Activated T-helper 1 cell treated with anti-CD3 and anti-CD28 coated beads, Interleukin-2, amount 50 U/mL, for 16 hours (primary cell): Measurements from ENCODE around the gene SETBP1.

ENCODE experiments used
- DNase-seq, 2 donors: peaks; one replicate each; pipeline ENCODE4 v3.0.0-alpha.2; 2020; ENCODE audit warnings: low read depth in 1 of 2, low spot score in 1 of 2

Gene SETBP1

DNA sequence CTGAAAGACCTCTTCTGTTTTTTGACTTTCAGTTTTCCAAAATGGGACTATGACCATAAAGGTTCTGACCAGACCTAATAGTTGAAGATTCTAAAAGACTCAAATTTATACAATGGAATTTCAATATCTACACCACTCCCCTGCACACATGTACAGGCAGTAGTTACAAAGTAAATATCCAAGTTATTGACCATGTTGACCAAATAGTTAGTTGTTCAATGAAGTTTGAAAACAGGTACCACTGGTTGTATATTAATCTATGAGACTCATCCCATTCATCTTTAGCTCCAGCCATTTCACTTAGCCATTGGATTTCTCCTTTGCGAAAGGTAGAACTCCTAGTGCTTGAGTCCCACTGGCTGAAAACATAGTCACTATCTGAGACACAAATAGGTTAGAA is 277.4 kb downstream of the SETBP1 start:
- no peak for DNase-seq

DNA sequence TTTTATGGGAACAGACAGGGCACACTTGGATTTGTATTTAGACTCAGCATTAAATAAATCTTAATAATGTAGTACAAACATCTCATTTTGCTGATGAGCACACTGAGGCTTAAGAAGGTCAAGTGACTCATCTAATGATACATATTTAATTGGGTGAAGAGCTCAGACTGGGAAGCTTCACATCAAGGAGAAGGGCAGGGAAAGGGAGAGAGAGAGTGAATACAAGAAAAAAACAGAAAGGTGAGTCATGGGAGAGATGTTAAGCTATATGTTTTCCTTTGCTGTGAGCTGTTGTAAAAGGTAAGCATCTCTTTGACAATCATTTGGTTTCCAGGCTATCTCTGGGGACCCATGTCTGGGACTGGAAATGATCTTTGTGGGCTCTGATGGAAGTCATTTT is 277.8 kb downstream of the SETBP1 start:
- DNase-seq, result no peak

DNA sequence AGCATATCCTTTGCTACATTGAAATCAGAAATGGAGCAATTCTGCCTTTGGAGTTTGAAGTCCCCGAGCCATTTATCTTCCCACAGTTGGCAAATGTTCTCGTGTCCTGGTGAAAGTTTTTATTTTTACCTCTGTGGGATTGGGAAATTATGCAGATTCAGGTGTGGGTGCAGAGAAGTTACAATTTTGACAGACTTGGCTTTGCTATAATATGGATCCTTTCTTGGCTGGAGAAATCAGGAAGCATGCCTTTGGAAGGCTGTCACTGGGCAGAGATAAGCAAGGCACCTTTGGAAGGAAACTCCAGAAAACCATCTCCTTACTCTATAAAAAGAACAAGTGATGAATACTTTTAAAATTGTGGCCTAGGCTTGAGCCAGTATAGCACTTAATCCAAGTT is 278.3 kb downstream of the SETBP1 start:
- no peak for DNase-seq

DNA sequence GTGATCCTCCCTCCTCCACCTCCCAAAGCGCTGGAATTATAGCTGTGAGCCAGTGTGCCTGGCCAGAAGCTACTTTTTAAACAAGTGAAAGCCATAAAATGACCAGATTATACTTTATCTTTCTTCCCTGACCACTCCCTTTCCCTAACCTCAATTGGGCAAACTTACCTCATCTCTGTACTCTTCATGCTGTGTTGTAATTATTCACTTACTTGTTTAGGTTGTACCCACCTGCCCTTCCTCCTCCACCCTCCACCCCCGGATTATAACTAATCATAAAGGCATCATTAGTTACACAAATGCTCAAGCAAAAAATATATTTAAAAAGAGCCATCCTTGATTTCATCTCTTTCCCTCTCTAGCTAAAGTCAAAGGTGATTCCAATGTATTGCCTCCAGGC is 279.9 kb downstream of the SETBP1 start:
- no peak for DNase-seq

DNA sequence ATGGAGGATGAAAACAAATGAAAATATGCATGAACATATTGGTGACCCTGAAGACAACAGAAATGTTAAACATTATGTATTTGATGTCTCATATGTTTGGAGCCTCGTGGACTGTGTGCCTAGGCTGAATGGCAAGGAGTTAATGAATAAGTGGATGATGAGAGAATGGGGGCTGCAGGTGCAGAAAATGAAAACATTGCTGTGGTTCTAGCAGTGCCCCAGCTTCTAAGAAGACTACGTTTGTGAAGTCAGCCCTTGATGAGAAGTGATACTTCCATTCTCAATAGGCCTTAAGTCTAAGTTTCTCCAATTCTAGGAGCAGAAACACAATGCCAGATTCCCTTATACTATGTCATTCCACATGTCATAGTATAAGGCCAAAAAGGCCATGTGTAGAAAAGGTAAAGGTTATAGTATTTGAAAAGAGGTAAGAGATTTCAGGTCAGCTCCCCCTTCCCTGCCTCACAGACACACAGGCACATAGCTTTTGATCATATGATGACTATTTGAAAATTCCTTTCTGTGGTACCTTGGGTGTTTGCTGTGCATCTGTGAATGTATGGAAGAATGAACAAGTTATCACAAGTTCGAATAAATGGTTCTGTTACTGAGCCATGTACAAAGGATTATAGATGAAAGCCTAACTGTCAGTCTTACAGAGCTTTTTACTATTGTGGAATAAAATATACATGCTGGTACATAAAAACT is 280.8 kb downstream of the SETBP1 start:
- DNase-seq, result no peak

DNA sequence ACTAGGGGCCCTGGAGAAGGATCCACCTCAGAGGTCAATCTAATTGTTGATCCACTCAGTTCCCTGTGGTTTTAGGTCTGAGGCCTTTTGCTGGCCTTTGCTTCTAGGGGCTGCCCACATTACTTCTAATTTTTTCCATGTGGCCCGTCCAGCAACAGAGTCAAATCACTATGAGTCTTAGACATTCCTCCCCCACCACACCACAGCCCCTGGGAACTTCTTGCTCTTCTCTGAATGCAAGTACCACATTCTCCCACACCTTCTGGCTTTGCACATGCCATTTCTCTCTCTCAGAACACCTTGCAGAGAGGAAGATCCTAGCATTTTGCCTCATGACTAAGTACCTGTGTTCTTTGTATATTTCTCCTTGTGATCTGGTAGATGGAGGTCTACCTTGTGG is 286.9 kb downstream of the SETBP1 start:
- no peak for DNase-seq

DNA sequence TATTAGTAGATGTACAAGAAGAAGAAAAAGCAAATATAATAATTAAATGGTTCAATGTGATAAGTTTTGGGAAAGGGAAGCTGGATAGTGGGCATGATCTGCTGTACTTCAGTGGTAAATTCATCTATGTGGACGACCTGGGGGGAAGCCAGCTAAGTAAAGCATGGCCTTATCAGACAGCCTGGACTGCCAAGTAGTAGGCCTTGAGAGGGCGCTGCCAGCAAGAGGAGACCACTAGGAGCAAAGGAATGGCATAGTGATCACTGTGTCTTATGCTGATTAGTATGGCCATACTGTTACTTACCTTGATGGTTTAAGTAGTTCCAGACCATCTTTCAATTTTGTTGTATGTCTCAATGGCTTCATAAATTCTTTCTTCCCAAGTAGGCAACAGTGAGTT is 287.6 kb downstream of the SETBP1 start:
- no peak for DNase-seq

DNA sequence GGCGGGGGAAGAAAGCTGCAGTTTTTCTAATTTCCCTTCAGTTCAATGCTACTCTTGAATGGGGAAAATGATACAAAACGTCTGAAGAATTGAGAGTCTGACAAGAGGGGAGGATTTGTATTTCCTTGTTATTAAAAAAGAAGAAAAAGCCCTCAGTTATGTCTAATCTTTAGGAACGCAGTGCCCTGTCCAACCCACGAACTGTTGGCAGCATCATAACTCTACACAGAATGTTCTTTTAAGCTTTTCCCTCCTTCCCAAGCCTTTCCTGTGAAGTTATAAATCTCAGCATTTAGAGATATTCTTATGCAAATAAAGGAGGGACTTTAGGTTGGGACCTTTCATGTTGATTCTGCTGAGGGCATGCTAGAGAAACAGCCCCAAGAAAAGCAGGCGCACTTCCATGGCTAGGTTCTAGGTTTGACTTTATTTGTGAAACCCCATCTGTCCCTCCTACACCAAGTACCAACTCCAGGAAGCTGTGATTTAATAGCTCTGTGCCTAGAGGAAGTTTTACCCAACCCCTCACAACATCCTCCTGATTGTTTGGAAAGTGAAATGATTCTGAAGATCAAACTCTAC is 288.6 kb downstream of the SETBP1 start:
- DNase-seq, result no peak

DNA sequence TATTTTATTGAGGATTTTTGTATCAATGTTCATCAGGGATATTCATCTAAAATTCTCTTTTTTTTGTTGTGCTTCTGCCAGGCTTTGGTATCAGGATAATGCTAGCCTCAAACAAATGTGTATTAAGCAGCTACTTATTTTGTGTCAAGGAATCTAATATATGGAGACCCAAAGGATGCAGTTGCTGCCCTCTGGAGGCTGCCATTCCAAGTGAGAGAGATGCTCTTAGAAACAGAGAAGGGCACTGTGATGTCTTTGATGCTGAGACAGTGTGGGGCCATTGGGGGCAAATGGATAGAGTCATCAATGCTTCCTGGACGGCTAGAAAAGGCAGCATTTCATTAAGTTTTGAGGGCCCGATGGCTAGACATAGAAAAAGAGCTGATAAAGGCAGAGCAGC is 292.6 kb downstream of the SETBP1 start:
- DNase-seq, result no peak

DNA sequence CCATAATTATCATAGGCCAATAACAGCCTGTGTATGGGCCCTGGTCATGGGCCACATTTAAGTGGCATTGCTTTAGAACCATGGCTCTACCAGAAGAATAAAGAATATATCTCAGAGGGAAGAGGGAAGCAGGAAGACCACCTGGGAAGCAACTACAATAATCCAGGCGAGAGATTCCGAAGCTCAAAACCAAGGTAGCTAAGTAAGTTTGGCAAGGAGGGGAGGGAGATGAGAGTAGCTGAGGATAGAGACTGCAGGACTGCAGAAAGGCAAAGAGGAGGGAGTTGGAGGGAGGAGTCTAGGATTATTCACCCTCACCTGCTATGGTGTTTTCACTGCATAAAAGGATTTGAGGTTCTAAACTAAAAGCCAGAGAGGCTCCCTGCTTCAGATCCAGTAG is 293.5 kb downstream of the SETBP1 start:
- DNase-seq, result no peak

DNA sequence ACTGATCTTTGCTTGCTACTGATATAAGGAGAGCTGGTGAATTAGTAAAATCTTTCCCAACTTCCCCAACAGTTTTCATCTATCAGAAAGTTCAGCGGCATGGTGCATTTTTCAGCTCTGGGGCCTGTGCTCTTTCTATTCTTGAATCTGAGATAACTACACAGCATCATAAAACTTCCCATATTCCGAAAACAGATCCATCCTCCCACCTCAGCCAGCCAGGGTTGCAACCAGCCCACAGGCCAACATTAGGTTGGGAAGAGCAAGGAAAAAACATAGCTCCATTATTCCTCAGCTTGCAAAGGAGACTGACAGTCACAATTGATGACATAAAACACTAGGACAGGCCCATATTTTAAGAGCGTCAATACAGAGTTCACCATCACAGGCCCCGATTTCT is 297.2 kb downstream of the SETBP1 start:
- DNase-seq, result no peak

DNA sequence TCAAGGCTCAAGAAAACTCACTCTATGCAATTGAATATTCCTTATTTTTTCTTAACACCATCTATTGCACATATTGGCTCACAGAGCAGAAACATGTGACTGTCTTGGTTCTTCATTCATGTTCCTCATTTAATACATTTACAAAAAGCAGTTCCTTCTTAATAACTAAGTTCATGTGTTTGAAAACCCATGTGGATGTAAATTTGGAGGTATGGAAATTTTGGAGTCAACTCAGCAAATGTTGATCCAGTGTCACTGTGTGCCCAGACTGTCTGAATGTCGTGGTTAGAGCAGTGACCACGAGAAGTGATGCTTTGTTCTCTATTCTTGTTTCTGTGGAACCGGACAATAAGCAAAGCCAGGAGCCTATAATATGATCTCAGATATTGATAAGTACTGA is 299.1 kb downstream of the SETBP1 start:
- DNase-seq, result no peak

DNA sequence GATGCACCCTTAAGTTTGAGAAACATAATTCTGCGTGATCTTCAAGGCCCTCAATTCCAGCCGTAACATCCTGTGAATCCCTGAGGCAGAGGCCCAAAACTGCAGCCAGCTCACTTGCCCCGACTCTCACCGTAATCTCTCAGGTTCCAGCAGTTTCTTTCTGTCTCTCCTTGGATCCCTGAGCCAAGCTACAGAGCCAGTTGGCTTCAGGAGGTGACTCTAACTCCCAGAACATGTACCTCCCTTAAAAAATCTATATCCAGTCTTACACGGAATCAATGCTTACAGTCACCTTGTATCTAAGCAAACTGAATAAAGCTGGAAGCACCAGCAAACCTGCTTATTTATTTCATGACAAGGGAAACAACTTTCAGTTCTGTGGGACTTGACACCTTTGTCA is 300.4 kb downstream of the SETBP1 start:
- no peak for DNase-seq

DNA sequence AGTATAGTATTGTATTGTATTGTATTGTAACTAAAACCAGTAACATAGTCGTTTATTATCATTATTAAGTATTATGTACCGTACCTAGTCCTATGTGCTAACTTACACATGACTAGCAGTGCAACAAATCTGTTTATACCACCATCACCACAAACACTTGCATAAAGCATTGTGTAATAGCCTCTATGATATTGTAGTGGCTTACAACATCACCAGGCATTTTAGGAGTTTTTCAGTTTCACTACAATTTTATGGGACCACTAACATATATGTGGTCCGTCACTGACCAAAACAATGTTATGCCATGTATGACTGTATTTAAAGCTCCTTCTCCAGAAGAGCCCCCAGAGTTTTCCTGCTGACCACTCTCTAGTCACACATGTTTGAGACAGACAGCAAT is 306.2 kb downstream of the SETBP1 start:
- no peak for DNase-seq

DNA sequence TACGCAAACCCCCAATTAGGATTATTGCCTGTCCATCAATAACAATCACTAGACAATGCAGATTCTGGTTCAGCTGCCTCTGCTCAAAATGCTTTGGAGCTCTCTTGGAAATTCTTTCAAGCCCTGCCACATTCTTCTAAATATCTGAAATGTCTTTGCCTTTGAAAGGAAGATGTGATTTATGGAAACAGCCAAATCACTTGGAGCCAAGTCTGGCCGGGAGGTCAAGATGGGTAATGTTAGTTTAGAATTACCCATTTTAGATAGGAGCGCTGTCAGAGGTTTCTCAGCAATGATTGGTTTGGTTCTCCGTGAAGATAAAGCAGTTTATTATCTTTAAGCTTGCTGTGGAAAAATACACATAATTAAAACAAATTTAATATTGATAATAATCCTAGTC is 306.7 kb downstream of the SETBP1 start:
- no peak for DNase-seq

DNA sequence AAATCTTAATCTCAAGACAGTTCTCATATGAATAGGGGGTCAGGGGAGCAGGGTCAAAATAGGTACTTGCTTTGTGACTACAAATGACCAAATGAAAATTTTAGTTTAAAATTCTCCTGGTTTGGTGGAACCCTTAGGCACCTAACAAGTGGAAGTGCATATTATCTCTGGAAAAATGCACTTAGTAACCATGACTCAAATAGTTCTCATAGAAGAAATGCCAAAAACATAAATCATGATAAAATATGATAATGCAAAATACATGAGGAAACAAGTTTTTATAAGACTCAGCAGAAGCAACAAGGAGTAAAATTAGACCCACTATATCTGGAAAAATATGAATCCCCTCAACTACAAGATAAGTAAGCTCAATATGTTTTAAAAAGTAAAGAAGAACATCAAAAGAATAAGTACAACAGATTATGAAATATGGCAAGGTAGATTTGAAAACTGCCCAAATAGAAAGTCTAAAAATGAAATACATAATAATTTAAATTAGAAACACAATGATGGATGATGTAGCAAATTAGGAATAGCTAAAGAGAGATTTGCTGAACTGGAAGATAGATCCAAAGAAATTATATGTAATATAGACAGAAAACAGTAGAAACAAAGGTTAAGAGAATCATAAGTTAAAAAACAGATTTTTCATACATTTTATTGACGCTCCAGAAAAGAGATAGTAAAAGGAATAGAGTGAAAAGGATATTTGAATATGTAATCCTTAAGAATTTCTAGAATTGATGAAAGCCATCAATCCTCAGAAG is 308.3 kb downstream of the SETBP1 start:
- DNase-seq, result no peak

DNA sequence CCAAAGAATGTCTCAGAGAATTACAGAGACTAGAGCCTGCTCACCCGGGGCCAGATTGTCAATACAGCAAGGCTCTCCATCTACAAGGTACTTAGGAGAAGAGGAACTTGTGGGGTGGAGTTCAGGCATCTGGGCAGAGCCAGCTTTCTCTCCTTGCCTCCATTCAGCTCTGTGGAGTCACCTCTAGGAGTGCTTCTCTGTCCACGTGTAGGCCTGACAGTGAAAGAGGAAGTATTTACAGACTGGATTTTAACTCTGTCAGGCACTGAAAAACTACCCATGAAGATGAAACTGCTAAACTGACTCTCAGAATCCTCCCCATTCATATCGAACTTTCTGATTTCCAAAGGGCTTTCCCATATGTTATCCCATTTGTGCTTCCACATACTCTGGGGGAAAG is 315.6 kb downstream of the SETBP1 start:
- no peak for DNase-seq

DNA sequence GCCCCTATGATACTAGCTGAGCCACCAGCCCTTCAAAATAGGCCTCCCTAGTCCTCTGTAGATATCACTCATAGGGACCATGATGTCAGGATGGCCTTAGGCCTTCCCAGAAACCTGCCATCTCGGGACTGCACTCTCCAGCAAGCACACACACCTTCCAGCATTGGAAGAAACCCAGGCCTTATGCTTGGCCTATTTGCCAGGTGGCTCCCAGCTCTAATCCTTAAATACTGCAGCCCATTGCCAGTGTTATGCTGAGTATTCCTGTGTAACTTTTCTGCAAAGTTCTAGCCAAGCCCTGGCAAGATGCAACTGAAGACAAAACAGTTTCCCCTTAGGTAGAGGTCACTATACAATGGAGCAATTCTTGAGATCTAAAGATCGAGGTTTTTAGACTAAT is 316.5 kb downstream of the SETBP1 start:
- no peak for DNase-seq

DNA sequence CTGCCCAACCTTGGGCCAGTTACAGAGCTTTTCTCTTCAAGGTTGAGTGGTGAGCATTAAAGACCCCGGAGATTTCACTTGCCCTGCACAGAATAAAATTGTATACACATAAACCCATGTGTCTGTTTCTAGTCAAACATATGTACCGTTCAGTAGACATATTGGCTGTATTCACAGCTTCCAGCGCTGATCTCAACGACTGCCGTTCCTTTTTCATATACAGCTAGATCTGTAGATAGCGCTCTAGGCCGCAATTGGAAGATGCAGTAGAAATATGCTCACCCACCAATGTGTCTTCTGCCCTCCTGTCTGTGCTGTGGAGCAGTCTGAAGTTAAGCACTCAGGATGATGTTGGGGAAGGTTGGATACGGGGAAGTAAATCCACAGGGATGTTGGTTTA is 317.7 kb downstream of the SETBP1 start:
- no peak for DNase-seq

DNA sequence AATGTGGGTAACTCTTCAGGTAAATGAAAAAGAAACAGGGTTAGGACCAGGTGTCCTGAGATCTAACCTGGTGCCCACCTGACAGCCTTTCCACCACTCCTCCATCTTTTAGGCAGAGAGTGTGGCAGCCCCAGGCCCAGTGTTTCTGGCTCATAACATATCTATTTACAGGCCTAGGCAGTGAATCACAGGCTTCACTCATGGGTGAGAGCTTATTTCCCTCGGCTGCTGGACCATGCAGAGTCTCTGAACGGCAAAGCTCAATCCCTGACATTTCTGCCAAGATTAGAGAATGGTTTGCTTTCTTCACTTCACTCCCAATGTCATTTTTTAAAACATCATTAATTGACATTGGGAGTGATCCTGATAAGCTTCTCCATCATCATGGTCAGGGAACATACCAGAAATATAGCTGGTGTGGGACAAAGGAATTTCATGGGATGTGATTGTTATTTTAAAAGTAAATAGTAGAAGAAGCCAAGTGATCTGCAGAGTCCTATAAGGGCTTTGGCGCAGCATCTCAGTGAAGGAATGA is 323.9 kb downstream of the SETBP1 start:
- no peak for DNase-seq

DNA sequence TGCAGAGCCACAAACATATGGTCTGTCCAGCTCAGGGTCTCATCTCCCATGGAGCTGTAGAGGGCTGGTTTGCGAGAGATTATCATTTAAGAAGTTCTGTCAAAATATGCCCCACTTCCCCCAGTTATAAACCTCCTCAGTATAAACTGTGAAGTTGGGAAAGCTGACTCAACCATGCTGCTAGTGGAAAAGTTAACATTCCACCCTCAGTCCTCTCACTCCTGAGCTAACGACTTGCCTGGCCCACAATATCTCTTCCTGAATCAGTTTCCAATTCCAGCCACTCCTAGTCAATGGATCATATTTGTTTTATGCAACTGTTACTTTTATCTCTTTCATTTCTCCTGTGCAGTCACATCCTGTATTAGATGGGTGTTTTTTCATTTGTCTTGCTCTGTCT is 326.2 kb downstream of the SETBP1 start:
- DNase-seq, result no peak

DNA sequence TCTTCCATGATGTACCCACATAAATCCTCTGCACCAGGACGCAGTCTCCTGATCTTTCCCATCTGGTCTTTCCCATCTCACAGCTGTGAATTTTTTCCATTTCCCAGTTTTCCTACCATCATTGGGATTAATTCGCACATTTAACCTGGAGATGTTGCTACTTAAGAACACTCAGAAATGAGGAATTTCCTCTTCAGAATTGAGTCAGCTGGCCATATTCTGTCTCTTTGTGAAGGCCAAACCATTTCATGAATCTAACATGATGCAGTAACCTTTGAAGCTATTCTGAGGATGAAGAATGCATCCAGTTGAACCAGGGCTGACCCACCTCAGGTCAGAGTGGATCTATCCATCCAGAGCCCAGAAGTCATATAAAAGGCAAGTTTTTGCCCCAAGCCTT is 326.8 kb downstream of the SETBP1 start:
- DNase-seq, result no peak
